Memory B cell (primary cell): ENCODE measurements around the gene CXCL5.
"Not testable (repeated sequence)": the region's sequence is repeated elsewhere in the genome, so short reads cannot be mapped to it uniquely, and the experiment has no call there.

ENCODE experiments used
- ATAC-seq: fragments of 150-1000 bp; cut with Tn5 transposase; 2 replicates; pipeline ENCODE4 v1.10.0; 2021; ENCODE audit warnings: low read depth, mild to moderate bottlenecking, moderate library complexity
- DNase-seq, 2 donors: peaks; one replicate each; pipeline ENCODE4 v3.0.0; 2022; ENCODE audit warnings: low spot score in 2 of 2
- H3K27ac Mint-ChIP-seq: one replicate; pipeline ENCODE4 v1.8.0; 2022; ENCODE audit warnings: mild to moderate bottlenecking, moderate library complexity, mixed read lengths
- H3K27me3 Mint-ChIP-seq: one replicate; pipeline ENCODE4 v1.8.0; 2022; ENCODE audit warnings: mixed read lengths
- H3K36me3 Mint-ChIP-seq: one replicate; pipeline ENCODE4 v1.8.0; 2022; ENCODE audit warnings: mild to moderate bottlenecking, mixed read lengths
- H3K4me1 Mint-ChIP-seq: one replicate; pipeline ENCODE4 v1.8.0; 2022; ENCODE audit warnings: mixed read lengths
- H3K4me3 Mint-ChIP-seq: one replicate; pipeline ENCODE4 v1.8.0; 2022; ENCODE audit warnings: mild to moderate bottlenecking, moderate library complexity, mixed read lengths
- H3K9me3 Mint-ChIP-seq: one replicate; pipeline ENCODE4 v1.8.0; 2022; ENCODE audit warnings: mixed read lengths

The CXCL5 gene

DNA sequence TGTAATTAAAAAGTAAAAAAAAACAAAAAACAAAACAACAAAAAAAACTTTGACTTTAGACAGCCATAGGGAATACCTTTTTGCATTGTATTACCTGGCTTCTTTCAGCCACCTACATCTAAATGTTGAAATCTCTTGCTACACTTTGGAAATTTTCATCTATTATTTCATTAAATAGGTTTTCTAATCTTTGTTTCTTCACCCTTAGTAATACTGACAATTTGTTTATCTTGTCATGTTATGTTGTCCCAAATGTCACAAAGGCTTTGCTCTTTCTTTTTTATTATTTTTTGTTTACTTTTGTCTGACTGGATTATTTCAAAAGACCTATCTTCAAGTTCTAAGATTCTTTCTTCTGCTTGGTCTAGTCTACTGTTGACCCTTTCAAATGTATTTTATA is 24.1 kb downstream of the CXCL5 start:
- H3K27me3 Mint-ChIP-seq: peaks cover 3% of the 10 kb centered on the region
- no peaks in the 10 kb centered on the region for H3K4me1 Mint-ChIP-seq
- ATAC-seq: no peak
- DNase-seq: no peak
- peaks cover 3% of the 10 kb centered on the region for H3K36me3 Mint-ChIP-seq
- no peak overlapping the region for H3K27ac Mint-ChIP-seq
- H3K4me3 Mint-ChIP-seq: no peak overlapping the region
- peaks cover 16% of the 10 kb centered on the region for H3K9me3 Mint-ChIP-seq

DNA sequence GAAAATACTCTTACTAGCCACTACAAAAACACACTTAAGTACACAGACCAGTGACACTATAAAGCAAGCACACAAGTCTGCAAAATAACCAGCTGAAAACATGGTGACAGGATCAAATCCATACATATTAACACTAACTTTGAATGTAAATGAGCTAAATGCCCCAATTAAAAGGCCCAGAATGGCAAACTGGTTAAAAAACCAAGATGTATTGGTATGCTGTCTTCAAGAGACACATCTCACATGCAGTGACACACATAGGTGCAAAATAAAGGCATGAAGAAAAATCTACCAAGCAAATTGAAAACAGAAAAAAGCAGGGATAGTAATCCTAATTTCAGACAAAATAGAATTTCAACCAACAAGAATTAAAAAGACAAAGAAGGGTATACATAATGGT is 27.5 kb downstream of the CXCL5 start:
- Mint-ChIP-seq H3K36me3 (no peaks in the 10 kb centered on the region), H3K4me1 (no peaks in the 10 kb centered on the region)

DNA sequence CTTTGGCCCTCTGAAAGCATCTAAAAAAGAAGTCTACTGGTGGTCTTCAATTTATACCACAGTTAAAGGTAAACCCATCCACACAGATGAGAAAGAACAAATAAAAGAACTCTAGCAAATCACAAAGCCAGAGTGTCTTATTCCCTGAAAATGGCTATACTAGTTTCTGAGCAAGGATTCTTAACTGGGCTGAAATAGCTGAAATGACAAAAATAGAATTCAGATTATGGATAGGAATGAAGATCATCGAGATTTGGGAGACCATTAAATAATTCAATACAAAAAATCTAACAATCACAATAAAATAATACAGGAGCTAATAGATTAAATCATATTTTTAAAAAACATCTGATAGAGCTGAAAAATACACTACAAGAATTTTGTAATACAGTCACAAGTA is 28.5 kb downstream of the CXCL5 start:
- no peak overlapping the region for H3K4me3 Mint-ChIP-seq
- H3K36me3 Mint-ChIP-seq: no peaks in the 10 kb centered on the region
- no peaks in the 10 kb centered on the region for H3K27me3 Mint-ChIP-seq
- no peaks in the 10 kb centered on the region for H3K4me1 Mint-ChIP-seq
- H3K27ac Mint-ChIP-seq: no peak overlapping the region
- ATAC-seq (no peak), DNase-seq (no peak)
- H3K9me3 Mint-ChIP-seq: peaks cover 9% of the 10 kb centered on the region

More for the DNA sequence above, 27.5 kb downstream of the CXCL5 start:
- no peaks in the 10 kb centered on the region for H3K27me3 Mint-ChIP-seq
- H3K9me3 Mint-ChIP-seq: peaks cover 13% of the 10 kb centered on the region
- DNase-seq (no peak), ATAC-seq (no peak)
- H3K27ac Mint-ChIP-seq: no peak overlapping the region
- no peak overlapping the region for H3K4me3 Mint-ChIP-seq

DNA sequence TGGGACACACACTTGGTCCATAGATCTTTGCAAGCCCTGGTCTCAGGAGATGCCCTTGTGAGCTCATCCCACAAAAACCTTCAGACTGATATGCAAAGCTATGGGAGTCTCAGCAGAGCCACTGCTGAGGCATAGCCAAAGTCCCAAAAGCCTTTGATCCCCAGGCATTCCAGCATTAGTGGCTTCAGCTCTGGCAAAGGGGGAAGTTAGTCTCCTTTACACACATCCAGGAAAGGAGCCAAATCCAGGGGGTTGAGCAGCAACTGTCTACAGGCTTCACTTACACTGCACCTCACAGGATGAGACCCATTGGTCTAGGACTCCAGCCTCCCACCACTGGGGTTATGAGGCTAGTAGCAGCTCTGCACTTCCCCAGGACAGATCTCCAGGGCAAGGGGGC is 30.6 kb downstream of the CXCL5 start:
- H3K9me3 Mint-ChIP-seq: peaks cover 3% of the 10 kb centered on the region
- H3K27ac Mint-ChIP-seq: no peak overlapping the region
- no peak for ATAC-seq
- H3K36me3 Mint-ChIP-seq: no peaks in the 10 kb centered on the region
- no peaks in the 10 kb centered on the region for H3K4me1 Mint-ChIP-seq
- no peaks in the 10 kb centered on the region for H3K27me3 Mint-ChIP-seq
- H3K4me3 Mint-ChIP-seq: no peak overlapping the region
- DNase-seq: no peak

DNA sequence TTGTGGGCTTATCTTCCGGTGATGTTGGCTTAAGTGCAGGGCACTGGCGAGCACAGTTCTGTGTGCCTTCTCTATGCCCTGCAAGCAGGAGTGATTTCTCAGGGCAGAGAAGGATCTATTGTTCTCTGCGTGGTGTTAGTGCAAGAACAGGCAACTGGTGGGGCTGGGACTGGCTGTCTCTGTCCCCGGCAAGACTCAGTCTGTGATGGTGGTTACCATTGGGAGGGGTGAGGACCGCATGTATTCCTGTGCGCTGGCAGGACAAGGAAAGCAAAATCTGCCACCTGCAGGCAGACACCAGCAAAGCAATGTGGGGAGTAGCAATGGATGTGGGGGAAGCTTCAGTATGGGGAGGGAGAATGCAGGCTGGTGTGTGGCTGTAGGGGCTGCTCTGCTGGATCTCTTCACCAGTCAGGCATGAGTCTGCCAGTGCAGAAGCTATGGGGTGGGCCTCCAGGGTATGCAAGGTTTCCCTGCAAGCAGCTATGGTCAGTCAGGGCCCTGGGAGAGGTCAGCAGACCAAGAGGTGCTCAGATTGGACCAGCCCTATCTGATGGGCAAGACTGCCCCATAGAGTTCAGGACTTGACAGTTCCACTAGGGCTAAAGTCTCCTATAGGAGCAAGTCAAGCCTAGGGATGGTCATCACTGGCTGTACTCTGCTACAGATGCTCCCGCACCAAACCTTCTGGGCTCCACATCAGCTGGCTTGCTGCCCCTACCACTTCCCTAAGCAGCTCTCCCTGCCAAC is 33.4 kb downstream of the CXCL5 start:
- Mint-ChIP-seq H3K27ac (no peak overlapping the region), H3K36me3 (no peaks in the 10 kb centered on the region), H3K9me3 (peaks cover 9% of the 10 kb centered on the region), H3K4me1 (no peaks in the 10 kb centered on the region), H3K4me3 (no peak overlapping the region), H3K27me3 (no peaks in the 10 kb centered on the region)
- ATAC-seq (no peak), DNase-seq (no peak)

DNA sequence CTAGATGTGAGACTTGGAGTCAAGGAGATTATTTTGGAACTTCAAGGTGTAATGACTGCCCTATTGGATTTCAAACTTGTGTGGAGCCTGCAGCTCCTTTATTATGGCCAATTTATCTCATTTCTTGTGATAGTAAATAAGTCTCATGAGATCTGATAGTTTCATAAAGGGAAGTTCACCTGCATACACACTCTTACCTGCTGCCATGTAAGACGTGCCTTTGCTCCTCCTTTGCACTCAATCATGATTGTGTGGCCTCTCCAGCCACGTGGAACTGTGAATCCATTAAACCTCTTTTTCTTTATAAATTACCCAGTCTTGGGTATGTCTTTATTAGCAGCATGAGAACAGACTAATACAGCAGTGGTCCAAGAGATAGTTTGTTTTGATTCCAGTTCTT is 35.8 kb downstream of the CXCL5 start:
- ATAC-seq: no peak
- peaks cover 9% of the 10 kb centered on the region for H3K9me3 Mint-ChIP-seq
- no peaks in the 10 kb centered on the region for H3K36me3 Mint-ChIP-seq

DNA sequence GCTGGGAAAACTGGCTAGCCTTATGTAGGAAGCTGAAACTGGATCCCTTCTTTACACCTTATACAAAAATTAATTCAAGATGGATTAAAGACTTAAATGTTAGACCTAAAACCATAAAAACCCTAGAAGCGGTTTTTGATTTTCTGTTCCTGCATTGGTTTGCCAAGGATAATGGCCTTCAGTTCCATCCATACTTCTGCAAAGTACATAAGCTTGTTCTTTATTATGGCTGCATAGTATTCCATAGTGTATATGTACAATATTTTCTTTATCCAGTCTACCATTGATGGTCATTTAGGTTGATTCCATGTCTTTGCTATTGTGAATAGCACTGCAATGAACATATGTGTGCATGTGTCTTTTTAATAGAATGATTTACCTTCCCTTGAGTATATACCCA is 39.4 kb downstream of the CXCL5 start:
- H3K9me3 Mint-ChIP-seq: peaks cover 16% of the 10 kb centered on the region
- H3K36me3 Mint-ChIP-seq, DNase-seq, H3K4me3 Mint-ChIP-seq, H3K4me1 Mint-ChIP-seq, H3K27me3 Mint-ChIP-seq, H3K27ac Mint-ChIP-seq, ATAC-seq: not testable (repeated sequence)

More for the DNA sequence above, 35.8 kb downstream of the CXCL5 start:
- no peak overlapping the region for H3K4me3 Mint-ChIP-seq
- no peak overlapping the region for H3K27ac Mint-ChIP-seq
- no peak for DNase-seq
- no peaks in the 10 kb centered on the region for H3K4me1 Mint-ChIP-seq
- H3K27me3 Mint-ChIP-seq: no peaks in the 10 kb centered on the region

DNA sequence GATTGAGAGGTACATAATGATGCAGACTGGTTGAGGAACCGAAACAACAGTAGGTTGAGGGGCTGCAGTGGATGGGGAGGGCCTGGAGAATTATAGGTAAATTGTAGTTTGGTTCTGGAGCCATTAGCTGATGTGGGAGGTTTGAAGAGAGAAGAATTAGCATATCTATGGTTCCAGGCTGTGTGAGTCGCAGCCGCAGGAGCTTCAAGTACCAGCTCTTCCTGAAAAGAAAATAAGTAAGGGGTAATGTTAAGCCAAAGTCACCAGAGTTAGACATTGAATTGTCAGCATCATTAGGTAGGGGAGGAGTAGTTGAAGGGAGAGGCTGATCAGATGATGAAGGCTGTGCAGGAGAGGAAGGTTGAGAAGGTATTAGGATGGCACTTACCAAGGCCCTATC is 46.1 kb downstream of the CXCL5 start:
- ATAC-seq (no peak), DNase-seq (no peak)
- H3K36me3 Mint-ChIP-seq: no peaks in the 10 kb centered on the region
- no peak overlapping the region for H3K27ac Mint-ChIP-seq
- H3K27me3 Mint-ChIP-seq: no peaks in the 10 kb centered on the region
- no peaks in the 10 kb centered on the region for H3K4me1 Mint-ChIP-seq
- H3K9me3 Mint-ChIP-seq: peaks cover 6% of the 10 kb centered on the region
- H3K4me3 Mint-ChIP-seq: no peak overlapping the region

DNA sequence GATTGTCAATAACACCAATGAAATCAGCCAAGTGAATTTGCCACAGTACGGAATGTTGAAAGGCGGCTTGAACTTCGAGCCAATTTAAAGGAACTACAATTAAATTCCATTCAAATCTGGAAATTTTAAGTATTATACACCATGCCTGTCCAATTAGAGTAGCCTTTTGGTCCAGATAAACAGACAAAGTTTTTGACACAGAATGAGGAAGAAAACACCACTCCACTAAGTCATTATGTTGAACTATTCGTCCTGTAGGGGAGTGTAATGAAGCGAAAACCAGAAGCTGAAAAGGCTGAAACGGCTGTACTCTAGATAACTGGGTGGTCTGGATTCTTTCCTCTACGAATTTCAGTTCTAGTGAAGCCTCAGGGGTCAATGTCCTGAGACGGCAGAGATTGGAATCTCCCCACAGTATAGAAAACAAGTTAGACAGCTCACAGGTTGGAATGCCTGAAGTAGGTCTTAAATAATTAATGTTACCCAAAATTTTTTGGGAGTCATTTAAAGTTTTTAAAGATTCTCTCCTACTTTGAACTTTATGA is 48.0 kb downstream of the CXCL5 start:
- H3K36me3 Mint-ChIP-seq, H3K9me3 Mint-ChIP-seq, H3K4me3 Mint-ChIP-seq, H3K27me3 Mint-ChIP-seq, DNase-seq, ATAC-seq, H3K4me1 Mint-ChIP-seq, H3K27ac Mint-ChIP-seq: not testable (repeated sequence)

DNA sequence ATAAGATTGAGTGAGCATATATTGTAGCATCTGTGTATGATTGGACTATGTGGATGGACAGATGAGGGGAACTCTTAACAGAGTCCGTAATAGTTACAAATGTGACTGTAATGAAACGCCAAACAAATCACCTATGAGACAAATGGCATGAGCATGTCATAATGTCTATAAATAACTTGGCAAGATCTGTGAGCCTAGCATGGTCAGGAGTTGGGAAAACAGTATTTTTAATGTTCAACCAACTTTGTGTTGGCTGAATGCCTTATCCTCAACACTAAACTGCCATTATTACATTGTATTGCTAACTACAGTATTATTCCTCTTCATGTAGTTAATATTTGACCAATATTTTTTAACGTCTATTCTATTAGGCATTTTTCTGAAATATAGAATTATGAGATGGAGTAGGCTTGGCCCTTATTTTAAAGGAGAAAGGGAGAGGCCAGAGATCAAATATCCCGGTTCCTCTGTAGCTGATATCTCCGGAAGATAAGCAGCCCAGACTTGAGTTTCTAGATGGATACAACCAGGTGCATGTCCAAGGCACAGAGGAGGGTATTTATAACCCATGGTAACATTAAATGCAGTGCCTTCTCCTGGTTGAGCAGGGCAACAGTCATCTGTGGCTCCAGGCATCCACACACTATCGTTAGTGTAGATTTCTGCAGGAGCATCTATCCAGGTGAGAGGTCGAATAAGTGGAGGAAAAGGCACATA is 49.3 kb downstream of the CXCL5 start:
- H3K27ac Mint-ChIP-seq: no peak overlapping the region
- H3K9me3 Mint-ChIP-seq: no peaks in the 10 kb centered on the region
- H3K27me3 Mint-ChIP-seq: peaks cover 6% of the 10 kb centered on the region
- H3K36me3 Mint-ChIP-seq: no peaks in the 10 kb centered on the region
- ATAC-seq: no peak
- no peak for DNase-seq
- H3K4me1 Mint-ChIP-seq: no peaks in the 10 kb centered on the region
- H3K4me3 Mint-ChIP-seq: no peak overlapping the region

DNA sequence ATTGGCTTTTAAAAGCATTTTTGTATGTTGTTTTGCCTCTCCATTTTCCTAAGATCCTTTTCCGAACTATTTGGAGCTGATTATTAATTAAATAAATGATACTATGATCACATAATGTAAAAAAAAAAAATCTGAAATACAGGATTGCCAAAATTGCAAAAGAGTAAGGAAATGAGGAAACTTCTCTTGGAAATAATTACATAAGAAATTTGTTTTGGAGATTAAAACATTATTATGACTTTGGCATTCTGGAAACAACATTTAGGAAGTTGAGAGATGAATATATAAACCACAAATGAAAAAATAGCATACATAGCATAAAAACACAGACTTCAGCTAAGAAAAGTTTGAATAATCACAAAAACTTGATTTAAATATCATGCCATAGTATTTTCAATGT is 50.2 kb downstream of the CXCL5 start:
- no peaks in the 10 kb centered on the region for H3K9me3 Mint-ChIP-seq
- no peaks in the 10 kb centered on the region for H3K4me1 Mint-ChIP-seq
- H3K27me3 Mint-ChIP-seq: peaks cover 8% of the 10 kb centered on the region
- no peak overlapping the region for H3K27ac Mint-ChIP-seq
- no peaks in the 10 kb centered on the region for H3K36me3 Mint-ChIP-seq
- DNase-seq (no peak), ATAC-seq (no peak)
- H3K4me3 Mint-ChIP-seq: no peak overlapping the region

DNA sequence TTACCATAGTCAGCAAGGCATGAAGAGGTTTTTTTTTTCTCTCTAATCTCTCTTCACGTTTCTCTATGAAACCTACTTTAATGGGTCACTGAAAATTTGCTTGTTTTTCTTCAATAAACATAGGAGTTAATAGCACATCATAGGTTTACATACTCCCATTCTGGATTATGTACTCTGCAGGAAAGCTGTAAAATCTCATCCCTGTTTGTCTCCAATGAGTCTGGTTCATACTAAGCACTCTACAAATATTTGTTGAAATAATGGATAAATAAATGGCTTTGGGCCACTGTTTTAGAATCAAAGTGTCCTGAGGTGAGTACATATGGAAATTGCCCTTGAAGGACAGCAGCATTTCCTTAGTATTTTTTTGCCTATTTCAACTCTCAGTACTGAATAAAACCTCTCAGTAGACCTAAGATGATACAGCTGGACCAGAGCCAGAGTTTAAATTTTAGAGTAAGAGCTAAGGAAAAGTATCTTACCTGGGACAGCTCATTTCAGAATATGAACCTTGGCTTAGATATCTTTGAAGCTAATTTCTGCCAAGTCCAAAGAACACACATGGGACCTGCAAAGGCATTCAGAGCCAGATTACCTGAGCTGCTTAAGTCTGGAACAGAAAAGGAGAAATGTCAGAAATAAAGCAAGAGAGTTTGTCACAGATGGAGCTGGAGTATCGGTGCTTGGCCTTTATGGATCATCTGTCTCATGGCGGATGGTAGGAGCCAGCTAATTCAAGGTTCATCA is 51.1 kb downstream of the CXCL5 start:
- no peak overlapping the region for H3K4me3 Mint-ChIP-seq
- H3K4me1 Mint-ChIP-seq: no peaks in the 10 kb centered on the region
- no peak overlapping the region for H3K27ac Mint-ChIP-seq
- H3K27me3 Mint-ChIP-seq: peaks cover 8% of the 10 kb centered on the region
- H3K9me3 Mint-ChIP-seq: no peaks in the 10 kb centered on the region
- ATAC-seq (no peak), DNase-seq (no peak)
- H3K36me3 Mint-ChIP-seq: no peaks in the 10 kb centered on the region

DNA sequence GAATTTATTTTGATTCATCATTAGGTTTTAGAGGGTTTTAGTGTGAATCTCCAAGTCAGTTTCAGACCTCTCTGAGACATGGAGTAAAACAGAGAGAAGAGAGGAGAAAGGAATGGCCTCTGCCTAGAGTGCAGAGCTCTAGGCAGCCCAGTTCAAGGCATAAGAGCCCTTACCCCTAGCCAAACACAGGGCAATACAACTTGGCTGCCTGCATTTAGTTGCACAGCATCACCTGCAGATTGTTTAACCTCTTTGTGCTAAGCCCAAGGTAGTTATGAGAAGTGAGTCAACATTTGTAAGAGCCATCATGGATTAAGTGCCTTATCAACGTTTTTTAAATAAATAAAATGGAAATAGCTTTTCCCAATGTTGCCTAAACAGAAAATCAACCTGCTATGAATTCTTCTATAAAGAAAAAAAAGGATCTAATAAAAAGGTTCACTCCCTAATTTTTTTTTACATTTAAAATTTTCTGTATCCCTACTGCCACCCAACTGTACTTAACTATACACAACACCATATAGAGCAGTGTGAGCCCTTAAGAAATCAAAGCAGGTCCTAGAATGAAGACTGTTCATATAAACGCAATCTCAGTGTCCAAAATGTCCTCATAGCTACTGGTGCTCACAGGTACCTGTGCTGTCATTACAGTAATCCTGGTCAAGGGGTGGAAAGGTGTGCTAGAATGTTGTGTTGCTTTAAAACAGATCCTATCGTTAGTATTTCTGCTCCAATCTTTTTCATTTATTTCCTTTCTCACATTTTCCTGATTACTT is 52.6 kb downstream of the CXCL5 start:
- Mint-ChIP-seq H3K27ac (no peak overlapping the region), H3K36me3 (no peaks in the 10 kb centered on the region), H3K4me3 (no peak overlapping the region), H3K4me1 (no peaks in the 10 kb centered on the region), H3K27me3 (peaks cover 9% of the 10 kb centered on the region), H3K9me3 (no peaks in the 10 kb centered on the region)
- DNase-seq (no peak), ATAC-seq (no peak)
